Right ventricle myocardium inferior (tissue), 1 donor: Measurements from ENCODE around the gene RABGAP1. TPM values are rescaled to one million over a fixed set of nuclear protein-coding genes. Genes with fewer than 3 reads are reported as not detected.

ENCODE experiments used
- ATAC-seq: fragments of 200-7000 bp; cut with Tn5 transposase; one replicate; pipeline ENCODE4 v1.9.1; 2020; ENCODE audit warnings: mild to moderate bottlenecking, moderate library complexity
- DNase-seq: peaks from one replicate; pipeline ENCODE4 v3.0.0; 2021; ENCODE audit errors: missing footprints
- intact Hi-C: fragments of 100-400 bp; cut with DNase I; formaldehyde crosslinking; loops from one replicate; pipeline ENCODE4 v1.11.0; 2022
- total RNA-seq: library from RNA; stranded (reverse); fragmentation: NEBNext Ultra II Directional; extraction: Animal tissue kit (Norgen Biotek cat#: 25700); gene quantifications from one replicate; pipeline ENCODE4 v1.2.1, GENCODE V29; 2021
- donor health status: DM: no; HTN: yes; CAD: no; lungs with severe emphysema.

Gene RABGAP1
- total RNA-seq, 1 donor from 2014 or later = 45.1 TPM

DNA sequence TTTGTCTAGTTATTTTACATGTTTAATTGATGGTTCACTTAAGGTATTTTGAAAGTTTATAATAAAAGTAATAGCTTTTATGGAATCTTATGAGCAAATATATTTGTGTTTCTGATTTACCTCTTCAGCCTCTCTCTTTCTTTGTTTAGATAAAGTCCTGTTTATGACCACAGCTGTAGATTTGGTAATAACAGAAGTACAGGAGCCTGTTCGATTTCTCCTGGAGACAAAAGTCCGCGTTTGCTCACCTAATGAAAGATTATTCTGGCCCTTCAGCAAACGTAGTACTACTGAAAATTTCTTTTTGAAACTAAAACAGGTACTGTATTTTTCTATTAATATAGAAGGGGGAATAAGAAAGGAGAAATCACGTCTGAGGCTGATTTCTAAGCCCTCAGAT lies 57.6 kb downstream of the RABGAP1 start:
- intact Hi-C loops = loop anchor here (10.0 kb wide), 1 partner anchor 534 kb away; no protein-coding TSS in a partner anchor
- DNase-seq (no peak), ATAC-seq (no peak)

DNA sequence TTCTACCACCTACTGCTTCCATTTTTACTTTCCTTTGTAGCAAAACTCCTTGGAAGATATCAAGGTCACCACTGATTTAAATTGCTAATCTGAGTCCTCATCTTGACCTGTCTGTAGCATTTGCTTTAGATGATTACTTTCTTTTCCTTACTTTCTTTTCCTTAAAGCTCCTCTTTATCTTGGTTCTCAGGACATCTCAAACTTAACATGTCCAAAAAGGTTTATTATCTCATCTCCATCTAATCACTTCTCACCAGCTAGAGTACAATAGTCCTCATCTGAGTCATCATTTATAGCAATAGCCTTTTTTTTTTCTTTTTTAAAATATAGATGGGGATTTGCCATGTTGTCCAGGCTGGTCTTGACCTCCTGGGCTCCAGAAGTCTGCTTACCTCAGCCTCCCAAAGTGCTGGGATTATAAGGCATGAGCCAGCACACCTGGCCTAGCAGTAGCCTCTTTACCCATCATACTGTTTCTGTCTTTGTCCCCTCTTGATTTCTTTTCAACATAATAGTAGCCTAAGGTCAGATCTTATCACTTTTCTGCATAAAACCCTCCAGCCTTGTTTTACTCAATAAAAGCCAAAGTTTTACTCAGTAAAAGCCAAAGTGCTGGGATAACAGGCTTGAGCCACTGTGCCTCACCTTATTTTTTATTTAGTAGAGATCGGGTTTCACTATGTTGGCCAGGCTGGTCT lies 59.7 kb downstream of the RABGAP1 start:
- ATAC-seq = no peak
- intact Hi-C loops = no loop called here

GRCh38 chr9:123002754-123003153 lies 61.9 kb downstream of the RABGAP1 start:
- intact Hi-C loops = no loop called here
- DNase-seq (no peak), ATAC-seq (no peak)

More for the DNA sequence above, 59.7 kb downstream of the RABGAP1 start:
- no peak for DNase-seq

DNA sequence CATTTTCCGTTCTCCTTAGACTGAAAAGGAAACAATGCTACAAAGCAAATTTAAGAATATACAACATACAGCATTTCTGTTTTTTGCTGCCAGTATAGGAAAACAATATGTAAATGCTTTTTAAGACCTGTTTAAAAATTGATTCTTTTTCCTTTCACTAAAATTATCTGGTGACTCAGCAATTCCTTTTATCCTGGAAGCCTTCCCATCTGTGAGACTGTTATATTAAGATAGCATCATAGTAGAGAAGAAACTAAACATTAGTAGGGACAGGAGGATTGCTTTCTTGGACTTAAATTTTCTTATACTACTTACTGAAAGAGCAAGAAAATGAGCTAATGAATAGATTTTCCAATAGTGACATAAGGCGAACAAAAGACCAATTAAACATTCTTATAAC lies 62.6 kb downstream of the RABGAP1 start:
- ATAC-seq (no peak), DNase-seq (no peak)
- intact Hi-C loops = no loop called here

- DNase-seq (no peak), ATAC-seq (no peak)
- intact Hi-C loops = no loop called here
Observed at GRCh38 chr9:123005964-123006363, 65.1 kb downstream of the RABGAP1 start.

GRCh38 chr9:123007269-123007668 lies 66.4 kb downstream of the RABGAP1 start:
- no peak for DNase-seq
- ATAC-seq = no peak
- intact Hi-C loops = no loop called here

GRCh38 chr9:123008909-123009308 lies 68.1 kb downstream of the RABGAP1 start:
- ATAC-seq = no peak
- DNase-seq = no peak
- intact Hi-C loops = no loop called here

- ATAC-seq (no peak), DNase-seq (no peak)
- intact Hi-C loops = no loop called here
Observed at GRCh38 chr9:123011380-123011779, 70.6 kb downstream of the RABGAP1 start.

GRCh38 chr9:123011878-123012528 lies 71.2 kb downstream of the RABGAP1 start:
- ATAC-seq (no peak), DNase-seq (no peak)
- intact Hi-C loops = no loop called here

- no peak for DNase-seq
- no peak for ATAC-seq
- intact Hi-C loops = no loop called here
Observed at GRCh38 chr9:123016631-123017030, 75.8 kb downstream of the RABGAP1 start.

DNA sequence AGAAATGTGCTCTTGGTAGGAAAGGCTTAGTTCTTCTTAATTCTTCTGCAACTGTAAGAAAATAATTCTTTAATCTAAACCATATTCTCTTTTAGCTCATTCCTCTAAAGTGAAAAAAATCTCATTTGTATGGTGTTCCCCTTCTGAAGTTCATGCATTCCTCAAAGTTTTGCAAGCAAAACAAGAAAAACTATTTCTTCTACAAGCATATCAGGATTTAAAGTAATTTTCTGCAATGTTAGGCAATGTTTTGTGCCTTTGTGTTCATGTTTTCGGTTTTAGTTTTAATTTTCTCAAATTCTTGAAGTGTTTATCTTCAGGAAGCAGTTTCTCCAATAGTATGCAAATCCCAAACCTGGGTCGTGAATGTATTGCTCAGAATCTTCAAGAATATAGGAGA lies 80.0 kb downstream of the RABGAP1 start:
- intact Hi-C loops = no loop called here

DNA sequence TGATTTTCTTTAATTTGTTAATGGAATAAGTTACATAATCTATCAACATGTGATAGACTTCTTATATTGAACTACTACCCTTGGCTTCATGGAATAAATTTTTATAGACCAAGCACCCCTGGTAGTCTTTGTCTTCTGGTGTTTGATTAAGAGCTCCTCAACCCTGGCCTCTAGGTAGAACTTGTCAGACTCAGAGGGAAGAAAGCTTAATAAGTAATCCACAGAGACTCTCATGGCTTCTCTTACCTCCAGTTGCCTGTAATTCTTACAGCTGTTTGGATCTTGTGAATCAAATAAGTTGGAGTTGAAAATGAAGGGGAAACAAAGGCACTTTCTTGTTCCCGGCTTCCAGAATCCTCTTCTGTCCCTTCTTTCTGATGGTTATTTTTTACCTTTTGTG lies 85.6 kb downstream of the RABGAP1 start:
- intact Hi-C loops = no loop called here
- DNase-seq (no peak), ATAC-seq (no peak)

More for the DNA sequence above, 80.0 kb downstream of the RABGAP1 start:
- no peak for DNase-seq
- no peak for ATAC-seq

DNA sequence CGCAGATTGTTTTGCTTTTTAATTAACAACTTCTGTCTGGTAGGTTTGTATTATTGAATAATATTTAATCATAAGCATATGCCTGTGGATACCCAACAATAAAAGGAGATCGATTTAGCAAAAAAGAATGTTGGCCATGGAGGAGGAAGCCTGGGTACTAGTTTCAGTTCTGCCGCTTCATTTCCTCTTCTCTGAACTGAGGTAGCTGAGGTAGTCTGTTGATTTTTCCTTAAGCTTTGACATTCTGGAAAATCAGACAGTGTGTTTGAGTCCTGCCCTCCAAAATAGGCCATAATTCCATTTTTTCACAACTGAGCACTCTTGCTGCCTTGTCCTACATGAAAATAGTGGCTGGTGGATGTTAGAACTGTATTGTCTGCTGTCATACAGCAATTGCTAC lies 86.7 kb downstream of the RABGAP1 start:
- no peak for ATAC-seq
- no peak for DNase-seq
- intact Hi-C loops = no loop called here

- no peak for DNase-seq
- intact Hi-C loops = no loop called here
- no peak for ATAC-seq
Observed at GRCh38 chr9:123028136-123028535, 87.3 kb downstream of the RABGAP1 start.

- DNase-seq (no peak), ATAC-seq (no peak)
- intact Hi-C loops = no loop called here
Observed at GRCh38 chr9:123028973-123029372, 88.2 kb downstream of the RABGAP1 start.

GRCh38 chr9:123031963-123032362 lies 91.1 kb downstream of the RABGAP1 start:
- intact Hi-C loops = no loop called here
- no peak for ATAC-seq

DNA sequence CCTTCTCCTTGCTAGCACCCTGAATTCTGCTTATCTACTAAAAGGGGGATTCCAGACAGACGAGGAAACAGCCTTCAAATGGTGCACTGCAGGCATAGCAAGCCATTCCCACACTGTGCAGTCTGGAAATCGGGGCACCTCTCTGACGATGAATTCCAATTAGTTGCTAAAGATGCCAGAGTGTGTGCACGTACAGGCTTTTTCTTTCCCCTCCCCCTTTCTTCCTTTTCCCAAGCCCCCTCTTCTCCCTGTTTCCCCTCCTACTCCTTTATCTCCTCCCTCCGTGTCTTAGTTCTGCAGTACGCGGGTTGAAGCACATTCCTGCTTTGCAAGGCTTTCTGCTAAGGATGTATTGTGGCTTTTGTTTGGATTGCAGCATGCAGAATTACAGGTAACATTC lies 92.5 kb downstream of the RABGAP1 start, which contains the start of gene GPR21:
Gene GPR21 (plus strand): TSS at position 316 of the 400 bp plus-strand sequence. CDS start 900 bp downstream, outside the sequence.
- no peak for DNase-seq
- intact Hi-C loops = no loop called here
- ATAC-seq = no peak

More at GRCh38 chr9:123031963-123032362, 91.1 kb downstream of the RABGAP1 start:
- no peak for DNase-seq

- intact Hi-C loops = no loop called here
- ATAC-seq = peak; percentile 34
- DNase-seq = no peak
Observed at GRCh38 chr9:123033864-123034601, 93.2 kb downstream of the RABGAP1 start.

- intact Hi-C loops = no loop called here
- DNase-seq (no peak), ATAC-seq (no peak)
Observed at GRCh38 chr9:123034881-123035510, 94.2 kb downstream of the RABGAP1 start.
